GM21825 (cell line): ENCODE data around the gene CLSTN2.

Source experiments
- ATAC-seq: cut with Tn5 transposase; IDR thresholded peaks from one replicate; pipeline ENCODE4 v1.9.1; 2021; ENCODE audit warnings: mild to moderate bottlenecking, moderate library complexity; ENCODE audit not compliant: unreplicated experiment

Gene CLSTN2

GRCh38 chr3:140050396-140050795 lies 115.4 kb downstream of the CLSTN2 start:
- no peak for ATAC-seq

GRCh38 chr3:140051019-140051957 lies 116.3 kb downstream of the CLSTN2 start:
- no peak for ATAC-seq

GRCh38 chr3:140052771-140053702 lies 118.1 kb downstream of the CLSTN2 start:
- ATAC-seq = no peak

GRCh38 chr3:140053794-140054193 lies 118.8 kb downstream of the CLSTN2 start:
- no peak for ATAC-seq

- ATAC-seq = no peak
Observed at GRCh38 chr3:140055092-140055791, 120.3 kb downstream of the CLSTN2 start.

- ATAC-seq = no peak
Observed at GRCh38 chr3:140056047-140056446, 121.1 kb downstream of the CLSTN2 start.

- ATAC-seq = no peak
Observed at GRCh38 chr3:140061211-140061610, 126.2 kb downstream of the CLSTN2 start.

GRCh38 chr3:140062461-140062860 lies 127.5 kb downstream of the CLSTN2 start:
- ATAC-seq = no peak

- ATAC-seq = no peak
Observed at GRCh38 chr3:140067487-140067886, 132.5 kb downstream of the CLSTN2 start.

GRCh38 chr3:140068494-140069017 lies 133.6 kb downstream of the CLSTN2 start:
- ATAC-seq = no peak

GRCh38 chr3:140073278-140074045 lies 138.5 kb downstream of the CLSTN2 start:
- no peak for ATAC-seq

GRCh38 chr3:140076552-140076951 lies 141.6 kb downstream of the CLSTN2 start:
- no peak for ATAC-seq

GRCh38 chr3:140077406-140077805 lies 142.4 kb downstream of the CLSTN2 start:
- ATAC-seq = no peak

GRCh38 chr3:140078343-140078742 lies 143.4 kb downstream of the CLSTN2 start:
- ATAC-seq = no peak

GRCh38 chr3:140078940-140079339 lies 144.0 kb downstream of the CLSTN2 start:
- ATAC-seq = no peak

- no peak for ATAC-seq
Observed at GRCh38 chr3:140081887-140082286, 146.9 kb downstream of the CLSTN2 start.

- ATAC-seq = no peak
Observed at GRCh38 chr3:140085001-140085400, 150.0 kb downstream of the CLSTN2 start.

- ATAC-seq = no peak
Observed at GRCh38 chr3:140086642-140087041, 151.7 kb downstream of the CLSTN2 start.

GRCh38 chr3:140088058-140088457 lies 153.1 kb downstream of the CLSTN2 start:
- no peak for ATAC-seq

- ATAC-seq = no peak
Observed at GRCh38 chr3:140088513-140088912, 153.5 kb downstream of the CLSTN2 start.
